HG03066 (cell line): ENCODE results near the gene ZFP91.

ENCODE experiments used
- ATAC-seq: cut with Tn5 transposase; IDR thresholded peaks from one replicate; pipeline ENCODE4 v1.9.1; 2021; ENCODE audit warnings: low read depth; ENCODE audit not compliant: unreplicated experiment

The ZFP91 gene

GRCh38 chr11:58658623-58659022 is 79.8 kb downstream of the ZFP91 start:
- ATAC-seq: no peak

GRCh38 chr11:58659404-58659803 is 80.5 kb downstream of the ZFP91 start:
- ATAC-seq: no peak

GRCh38 chr11:58659910-58660570 is 81.2 kb downstream of the ZFP91 start:
- no peak for ATAC-seq
